CD4-positive, alpha-beta memory T cell (primary cell): ENCODE results near the gene IFT88. TPM values are rescaled to one million over a fixed set of nuclear protein-coding genes. Genes with fewer than 3 reads are reported as not detected.
A peak's percentile ranks its signal among the peaks of the same experiment; 100 is the strongest.
"Not testable (repeated sequence)": the region's sequence is repeated elsewhere in the genome, so short reads cannot be mapped to it uniquely, and the experiment has no call there.

Experiments used
- CTCF ChIA-PET: fragments of 350-600 bp; sonication (Branson Sonifier 250); formaldehyde crosslinking; loops from one replicate; lab custom pipeline; 2021; ENCODE audit warnings: inconsistent platforms; ENCODE audit not compliant: partially characterized antibody; lab: Charles Lee
- POLR2A ChIA-PET: fragments of 350-600 bp; sonication (Branson Sonifier 250); formaldehyde crosslinking; loops from one replicate; lab custom pipeline; 2021; ENCODE audit not compliant: partially characterized antibody; lab: Charles Lee
- DNase-seq, 5 donors: peaks; one replicate each; pipeline versions ENCODE4 v3.0.0 to v3.0.0-alpha.2; 2020 to 2022; ENCODE audit warnings: mixed read lengths in 1 of 5
- H3K27ac ChIP-seq: one replicate; pipeline ENCODE4 v1.7.0; 2013; ENCODE audit warnings: low read depth, low read length
- H3K27me3 ChIP-seq: 2 replicates; pipeline ENCODE4 v1.7.0; 2013; ENCODE audit warnings: mild to moderate bottlenecking, low read length, moderate library complexity; ENCODE audit not compliant: insufficient read depth
- H3K36me3 ChIP-seq: 2 replicates; pipeline ENCODE4 v1.7.0; 2013; ENCODE audit warnings: mild to moderate bottlenecking, low read length, moderate library complexity; ENCODE audit not compliant: insufficient read depth
- H3K4me1 ChIP-seq: 2 replicates; pipeline ENCODE4 v1.7.0; 2013; ENCODE audit warnings: mild to moderate bottlenecking, low read length, moderate library complexity; ENCODE audit not compliant: insufficient read depth
- H3K4me3 ChIP-seq, 2 donors: one replicate each; pipeline ENCODE4 v1.7.0; 2013; ENCODE audit warnings: low read length in 2 of 2, mild to moderate bottlenecking in 1 of 2
- H3K9me3 ChIP-seq, 2 donors: one replicate each; pipeline ENCODE4 v1.7.0; 2013; ENCODE audit warnings: low read length in 2 of 2, control low read depth in 1 of 2; ENCODE audit not compliant: control insufficient read depth in 1 of 2
- H3K27ac Mint-ChIP-seq, 7 donors: one replicate each; pipeline ENCODE4 v1.8.0; 2020 to 2021; ENCODE audit warnings: mixed read lengths in 7 of 7, mild to moderate bottlenecking in 6 of 7, inconsistent platforms in 3 of 7, moderate library complexity in 3 of 7
- H3K27me3 Mint-ChIP-seq, 2 donors: one replicate each; pipeline ENCODE4 v1.8.0; 2020 to 2021; ENCODE audit warnings: mixed read lengths in 2 of 2
- H3K36me3 Mint-ChIP-seq, 2 donors: one replicate each; pipeline ENCODE4 v1.8.0; 2020 to 2021; ENCODE audit warnings: mixed read lengths in 2 of 2, inconsistent platforms in 1 of 2, mild to moderate bottlenecking in 1 of 2
- H3K4me1 Mint-ChIP-seq, 4 donors: one replicate each; pipeline ENCODE4 v1.8.0; 2020 to 2021; ENCODE audit warnings: mixed read lengths in 4 of 4, mild to moderate bottlenecking in 1 of 4
- H3K4me3 Mint-ChIP-seq, 8 donors: one replicate each; pipeline ENCODE4 v1.8.0; 2020 to 2021; ENCODE audit warnings: mixed read lengths in 8 of 8, mild to moderate bottlenecking in 7 of 8, moderate library complexity in 6 of 8, inconsistent platforms in 3 of 8
- H3K9me3 Mint-ChIP-seq, 8 donors: one replicate each; pipeline ENCODE4 v1.8.0; 2020 to 2021; ENCODE audit warnings: mixed read lengths in 8 of 8, mild to moderate bottlenecking in 5 of 8, inconsistent platforms in 3 of 8, moderate library complexity in 1 of 8
- intact Hi-C: fragments of 100-400 bp; cut with micrococcal nuclease; formaldehyde crosslinking; loops from one replicate; pipeline ENCODE4 v1.15.1; 2023
- polyA plus RNA-seq, 2 donors: library from polyadenylated mRNA; unstranded; fragments of 300-500 nt; fragmentation: Illumina TruSeq; gene quantifications; one replicate each; pipeline ENCODE4 v1.2.3, GENCODE V29; 2021
- total RNA-seq, 2 experiments: library from RNA; stranded (reverse); gene quantifications; one replicate each; pipeline ENCODE4 v1.2.3, GENCODE V29; 2021

Gene IFT88
- total and polyA plus RNA-seq, 4 experiments from 2014 or later: 5.0 to 9.8 (median 8.0) TPM

DNA sequence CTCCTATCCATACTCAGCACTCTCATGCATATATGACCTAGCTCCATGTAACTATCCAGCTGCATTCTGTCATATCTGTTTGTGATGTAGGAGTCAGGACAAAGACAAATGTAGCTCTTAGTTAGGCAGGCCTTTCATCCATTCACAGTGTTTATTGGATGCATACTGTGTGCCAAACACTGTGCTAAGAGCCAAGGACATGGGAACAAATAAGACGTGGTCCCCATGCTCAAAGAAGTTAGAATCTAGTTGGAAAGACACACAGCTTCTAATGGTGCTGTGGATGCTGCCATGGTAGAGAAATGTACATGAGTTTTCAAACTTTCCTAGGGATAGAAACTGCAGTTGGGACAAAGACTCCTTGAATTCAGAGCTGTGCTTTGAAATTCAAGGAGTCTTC, 104.8 kb downstream of the IFT88 start:
- no peaks in the 10 kb centered on the region for H3K27me3 ChIP-seq
- peaks cover 28 to 44% of the 10 kb centered on the region in 2 donors for H3K36me3 Mint-ChIP-seq
- H3K36me3 ChIP-seq: no peaks in the 10 kb centered on the region
- no peak overlapping the region for H3K4me3 ChIP-seq
- intact Hi-C loops: no loop called here
- no peak overlapping the region for H3K27ac Mint-ChIP-seq
- no peak overlapping the region for H3K4me3 Mint-ChIP-seq
- no peak for DNase-seq
- no peak overlapping the region for H3K27ac ChIP-seq
- ChIA-PET CTCF (no interaction called here), POLR2A (no interaction called here)
- H3K27me3 Mint-ChIP-seq: no peaks in the 10 kb centered on the region
- H3K4me1 ChIP-seq: no peaks in the 10 kb centered on the region
- H3K9me3 ChIP-seq: no peaks in the 10 kb centered on the region
- H3K4me1 Mint-ChIP-seq: no peaks in the 10 kb centered on the region
- no peaks in the 10 kb centered on the region for H3K9me3 Mint-ChIP-seq

DNA sequence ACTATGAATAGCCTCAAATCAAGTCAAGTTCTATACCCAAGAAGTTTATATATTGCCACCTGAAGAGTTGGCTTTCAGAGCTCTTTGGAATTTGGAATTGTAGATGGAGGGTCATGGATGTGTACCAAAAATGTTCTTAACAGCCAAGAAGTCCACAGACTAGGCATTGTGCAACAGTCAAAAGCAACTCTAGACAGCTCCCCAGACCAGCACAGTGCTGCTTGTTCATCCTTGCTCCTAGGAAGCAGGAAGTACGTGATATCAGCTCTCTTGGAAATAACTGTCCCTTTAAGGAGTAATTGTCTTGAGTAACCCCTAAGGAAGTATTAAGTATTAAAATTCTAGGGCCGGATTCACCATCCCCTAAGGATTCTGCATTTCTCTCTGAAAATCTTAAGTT, 105.8 kb downstream of the IFT88 start:
- Histone ChIP-seq H3K9me3 (no peaks in the 10 kb centered on the region), H3K27me3 (no peaks in the 10 kb centered on the region), H3K27ac (no peak overlapping the region), H3K4me1 (no peaks in the 10 kb centered on the region), H3K4me3 (no peak overlapping the region), H3K36me3 (no peaks in the 10 kb centered on the region)
- ChIA-PET CTCF (no interaction called here), POLR2A (no interaction called here)
- H3K27me3 Mint-ChIP-seq: no peaks in the 10 kb centered on the region
- H3K4me3 Mint-ChIP-seq: no peak overlapping the region
- intact Hi-C loops: no loop called here
- H3K9me3 Mint-ChIP-seq: no peaks in the 10 kb centered on the region
- peak overlapping the region in 1 of 7 donors; percentile 4 for H3K27ac Mint-ChIP-seq
- no peak for DNase-seq
- no peaks in the 10 kb centered on the region for H3K4me1 Mint-ChIP-seq
- peaks cover 28 to 47% of the 10 kb centered on the region in 2 donors for H3K36me3 Mint-ChIP-seq

DNA sequence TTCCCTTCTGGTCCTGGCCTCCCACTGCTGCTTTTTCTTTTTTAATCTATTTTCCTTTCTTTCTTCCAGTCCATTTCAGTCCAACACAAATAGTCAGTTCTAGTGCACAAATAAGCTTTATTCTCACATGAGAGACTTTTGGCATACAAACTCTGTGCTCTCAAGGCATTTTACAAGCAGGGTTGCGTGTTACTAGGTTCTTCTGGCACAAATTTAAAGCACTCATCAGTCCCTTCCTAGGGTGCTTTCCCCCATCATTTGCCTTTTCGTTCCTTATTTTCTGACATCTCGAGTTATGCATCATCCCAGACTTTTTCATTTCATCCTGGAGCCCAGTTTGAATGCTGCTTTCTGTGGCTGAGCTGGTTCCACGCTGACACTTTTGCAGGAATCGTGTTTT, 106.8 kb downstream of the IFT88 start:
- Mint-ChIP-seq H3K36me3 (peaks cover 28 to 47% of the 10 kb centered on the region in 2 donors), H3K4me1 (no peaks in the 10 kb centered on the region), H3K4me3 (no peak overlapping the region), H3K27ac (no peak overlapping the region), H3K9me3 (no peaks in the 10 kb centered on the region), H3K27me3 (no peaks in the 10 kb centered on the region)
- H3K9me3 ChIP-seq: no peaks in the 10 kb centered on the region
- intact Hi-C loops: no loop called here
- no peak overlapping the region for H3K4me3 ChIP-seq
- no peaks in the 10 kb centered on the region for H3K27me3 ChIP-seq
- no peaks in the 10 kb centered on the region for H3K36me3 ChIP-seq
- ChIA-PET CTCF (interaction anchor here (0.8 kb wide), 1 partner anchor 54 kb away, joined by 3 read pairs; no protein-coding TSS in a partner anchor), POLR2A (interaction anchor here (0.5 kb wide), 1 partner anchor 1771 kb away, joined by 3 read pairs; no protein-coding TSS in a partner anchor)
- no peak for DNase-seq
- H3K27ac ChIP-seq: no peak overlapping the region
- no peaks in the 10 kb centered on the region for H3K4me1 ChIP-seq

DNA sequence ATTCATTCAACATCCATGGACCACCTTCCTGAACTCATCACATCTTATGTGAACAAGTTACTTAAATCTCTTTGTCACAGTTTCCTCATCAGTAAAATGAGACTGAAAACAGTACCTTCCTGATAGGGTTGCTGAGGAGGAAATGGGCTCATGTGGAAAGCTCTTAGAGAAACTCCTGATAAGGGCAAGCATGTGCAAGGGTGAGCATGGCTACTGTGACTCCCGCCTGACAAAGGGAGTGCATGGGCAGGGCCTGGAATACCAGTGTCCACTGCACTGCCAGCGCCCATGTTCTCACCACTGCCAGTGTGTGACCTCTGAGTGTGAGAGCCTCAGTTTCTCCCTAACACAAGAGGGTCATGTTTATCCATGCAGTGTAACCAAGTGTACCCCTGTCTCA, 109.3 kb downstream of the IFT88 start:
- peaks cover 27 to 45% of the 10 kb centered on the region in 2 donors for H3K36me3 Mint-ChIP-seq

DNA sequence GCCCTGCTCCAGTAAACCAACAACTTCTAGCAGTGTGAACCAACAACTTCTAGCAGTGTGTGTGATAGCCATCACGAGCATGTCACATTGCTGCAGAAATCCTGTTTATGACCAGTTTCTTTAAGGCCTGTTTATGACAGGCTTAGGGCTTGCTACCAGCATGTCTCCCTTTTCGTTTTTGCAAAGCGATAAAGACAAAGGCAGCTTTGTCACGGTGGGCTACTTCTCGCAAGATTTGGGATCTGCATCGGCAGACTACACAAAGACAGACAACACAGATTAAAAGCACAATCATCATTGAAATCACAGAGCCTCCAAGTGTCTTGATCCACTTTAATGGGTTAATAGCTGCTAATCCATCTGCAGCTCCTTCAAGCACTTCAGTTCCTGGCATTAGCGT, 111.6 kb downstream of the IFT88 start:
- H3K27ac Mint-ChIP-seq, H3K4me3 Mint-ChIP-seq, H3K4me1 Mint-ChIP-seq, H3K36me3 ChIP-seq, POLR2A ChIA-PET, H3K9me3 ChIP-seq, H3K4me1 ChIP-seq, DNase-seq, H3K27ac ChIP-seq, H3K27me3 Mint-ChIP-seq, intact Hi-C loops, H3K27me3 ChIP-seq, H3K9me3 Mint-ChIP-seq, H3K4me3 ChIP-seq: not testable (repeated sequence)
- H3K36me3 Mint-ChIP-seq: peaks cover 18 to 25% of the 10 kb centered on the region in 2 donors
- CTCF ChIA-PET: interaction anchor here (1.4 kb wide), 1 partner anchor 247 kb away, joined by 3 read pairs; no protein-coding TSS in a partner anchor

More for the DNA sequence above, 109.3 kb downstream of the IFT88 start:
- Histone ChIP-seq H3K36me3 (no peaks in the 10 kb centered on the region), H3K4me3 (no peak overlapping the region), H3K9me3 (no peaks in the 10 kb centered on the region), H3K4me1 (no peaks in the 10 kb centered on the region), H3K27ac (no peak overlapping the region), H3K27me3 (no peaks in the 10 kb centered on the region)
- no peaks in the 10 kb centered on the region for H3K4me1 Mint-ChIP-seq
- no peak overlapping the region for H3K4me3 Mint-ChIP-seq
- DNase-seq: no peak
- no peaks in the 10 kb centered on the region for H3K27me3 Mint-ChIP-seq
- ChIA-PET POLR2A (no interaction called here), CTCF (no interaction called here)
- no peaks in the 10 kb centered on the region for H3K9me3 Mint-ChIP-seq
- intact Hi-C loops: no loop called here
- no peak overlapping the region for H3K27ac Mint-ChIP-seq

DNA sequence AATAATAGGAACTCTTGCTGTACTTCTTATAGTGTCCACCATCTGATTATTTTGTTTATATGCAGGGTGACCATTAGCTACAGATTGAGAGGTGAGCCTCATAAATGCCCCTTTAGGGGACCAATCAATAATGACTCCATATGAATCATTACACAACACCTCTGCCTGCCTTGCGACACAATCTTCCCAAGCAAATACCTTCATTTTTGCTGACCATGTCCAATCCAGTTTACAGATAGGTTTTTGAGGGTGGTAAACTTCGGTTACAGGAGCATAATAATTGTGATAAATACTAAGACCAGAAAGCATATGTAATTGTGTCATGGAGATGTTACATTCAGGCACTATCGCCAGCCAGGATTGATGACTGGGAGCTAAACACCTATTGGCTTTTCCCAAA, 112.9 kb downstream of the IFT88 start:
- intact Hi-C loops: no loop called here
- H3K27me3 Mint-ChIP-seq: no peaks in the 10 kb centered on the region
- H3K4me1 Mint-ChIP-seq: no peaks in the 10 kb centered on the region
- H3K27ac ChIP-seq: no peak overlapping the region
- H3K4me3 ChIP-seq: no peak overlapping the region
- no peaks in the 10 kb centered on the region for H3K27me3 ChIP-seq
- DNase-seq: no peak
- no peaks in the 10 kb centered on the region for H3K9me3 ChIP-seq
- H3K4me3 Mint-ChIP-seq: no peak overlapping the region
- peaks cover 12 to 24% of the 10 kb centered on the region in 2 donors for H3K36me3 Mint-ChIP-seq
- no peaks in the 10 kb centered on the region for H3K4me1 ChIP-seq
- H3K36me3 ChIP-seq: no peaks in the 10 kb centered on the region
- ChIA-PET CTCF (interaction anchor here (0.6 kb wide), 1 partner anchor 116 kb away, joined by 3 read pairs; no protein-coding TSS in a partner anchor), POLR2A (no interaction called here)
- H3K9me3 Mint-ChIP-seq: no peaks in the 10 kb centered on the region
- H3K27ac Mint-ChIP-seq: no peak overlapping the region

DNA sequence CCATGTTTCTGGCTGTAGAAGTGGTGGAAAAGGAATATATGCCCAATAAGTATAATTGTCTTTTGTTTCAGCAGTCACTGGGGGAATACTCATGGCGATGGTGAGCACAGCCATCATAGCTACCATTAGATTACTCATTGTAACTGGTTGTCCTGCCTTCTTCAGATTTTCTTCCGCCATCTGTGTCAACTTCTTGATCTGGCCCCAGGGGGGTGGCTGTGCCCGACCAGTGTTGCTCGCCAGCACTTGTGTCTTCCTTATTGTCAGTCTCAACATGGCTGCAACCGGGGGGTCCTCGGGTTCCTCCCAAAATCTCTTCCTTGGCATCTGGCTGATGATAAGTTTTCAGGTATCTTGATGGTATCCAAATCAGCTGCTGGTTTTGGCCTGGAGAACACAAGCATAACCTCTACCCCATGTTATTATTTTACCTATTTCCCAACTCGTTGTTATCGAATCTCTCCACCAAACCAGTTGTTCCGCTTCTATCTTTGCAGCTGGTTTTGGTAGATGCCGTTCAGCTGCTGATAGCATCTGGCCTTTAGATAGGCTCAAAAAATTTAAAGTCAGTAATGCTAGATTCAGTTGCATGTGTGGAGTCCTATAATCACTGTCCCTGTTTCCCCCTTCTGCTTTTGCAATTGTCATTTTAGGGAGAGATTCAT, 113.6 kb downstream of the IFT88 start:
- Mint-ChIP-seq H3K9me3 (no peaks in the 10 kb centered on the region), H3K36me3 (peaks cover 10 to 23% of the 10 kb centered on the region in 2 donors), H3K27me3 (no peaks in the 10 kb centered on the region), H3K27ac (no peak overlapping the region), H3K4me1 (no peaks in the 10 kb centered on the region), H3K4me3 (no peak overlapping the region)
- intact Hi-C loops: no loop called here
- H3K27ac ChIP-seq: no peak overlapping the region
- DNase-seq: no peak
- ChIA-PET POLR2A (no interaction called here), CTCF (interaction anchor here (0.6 kb wide), 1 partner anchor 116 kb away, joined by 3 read pairs; no protein-coding TSS in a partner anchor)
- H3K36me3 ChIP-seq: no peaks in the 10 kb centered on the region
- no peaks in the 10 kb centered on the region for H3K9me3 ChIP-seq
- no peak overlapping the region for H3K4me3 ChIP-seq
- no peaks in the 10 kb centered on the region for H3K27me3 ChIP-seq
- no peaks in the 10 kb centered on the region for H3K4me1 ChIP-seq
